ENCODE results near the gene PHGDH. TPM values are rescaled to one million over a fixed set of nuclear protein-coding genes. Genes with fewer than 3 reads are reported as not detected.

PHGDH gene
- total RNA-seq, 1 donor from 2014 or later = 92.6 TPM

GRCh38 chr1:119731741-119732430 is 20.2 kb downstream of the PHGDH start:
- H3K9me3 ChIP-seq = no peaks in the 10 kb centered on the region
- no peak overlapping the region for H3K27ac ChIP-seq
- no peaks in the 10 kb centered on the region for H3K27me3 ChIP-seq
- H3K36me3 ChIP-seq = peaks cover 0 to 6% of the 10 kb centered on the region in 2 donors
- H3K4me3 ChIP-seq = no peak overlapping the region
- intact Hi-C loops (cut with DNase I) = no loop called here
- TF ChIP-seq POLR2A (IDR thresholded peaks at IDR 0.05) = no peak
- no peak for TF ChIP-seq POLR2AphosphoS5 (IDR thresholded peaks at IDR 0.05; ENCODE audit: insufficient read depth in 1 of 2, low read depth in 1 of 2)
- no peak for TF ChIP-seq CTCF (IDR thresholded peaks at IDR 0.05)
- DNase-seq (ENCODE audit: extremely low spot score in 2 of 2) = no peak
- no peaks in the 10 kb centered on the region for H3K4me1 ChIP-seq

- intact Hi-C loops (cut with DNase I) = no loop called here
These were observed 20.9 kb downstream of the PHGDH start for GRCh38 chr1:119732465-119733168.

GRCh38 chr1:119733754-119734153 is 22.0 kb downstream of the PHGDH start:
- intact Hi-C loops (cut with DNase I) = no loop called here
- Histone ChIP-seq H3K36me3 (peaks cover 0 to 9% of the 10 kb centered on the region in 2 donors), H3K9me3 (no peaks in the 10 kb centered on the region)

More at GRCh38 chr1:119732465-119733168, 20.9 kb downstream of the PHGDH start:
- no peaks in the 10 kb centered on the region for H3K27me3 ChIP-seq
- H3K9me3 ChIP-seq = no peaks in the 10 kb centered on the region
- peaks cover 0 to 6% of the 10 kb centered on the region in 2 donors for H3K36me3 ChIP-seq
- no peaks in the 10 kb centered on the region for H3K4me1 ChIP-seq
- no peak for TF ChIP-seq POLR2A (IDR thresholded peaks at IDR 0.05)
- TF ChIP-seq CTCF (IDR thresholded peaks at IDR 0.05) = no peak
- TF ChIP-seq POLR2AphosphoS5 (IDR thresholded peaks at IDR 0.05; ENCODE audit: insufficient read depth in 1 of 2, low read depth in 1 of 2) = no peak
- no peak overlapping the region for H3K4me3 ChIP-seq
- H3K27ac ChIP-seq = no peak overlapping the region
- no peak for DNase-seq (ENCODE audit: extremely low spot score in 2 of 2)

GRCh38 chr1:119735217-119735616 is 23.5 kb downstream of the PHGDH start:
- H3K27me3 ChIP-seq = no peaks in the 10 kb centered on the region
- H3K4me3 ChIP-seq = no peak overlapping the region
- no peaks in the 10 kb centered on the region for H3K4me1 ChIP-seq
- no peak for TF ChIP-seq CTCF (IDR thresholded peaks at IDR 0.05)
- no peak for TF ChIP-seq POLR2A (IDR thresholded peaks at IDR 0.05)
- no peak for TF ChIP-seq POLR2AphosphoS5 (IDR thresholded peaks at IDR 0.05; ENCODE audit: insufficient read depth in 1 of 2, low read depth in 1 of 2)
- no peak for DNase-seq (ENCODE audit: extremely low spot score in 2 of 2)
- H3K27ac ChIP-seq = no peak overlapping the region
- H3K36me3 ChIP-seq = peaks cover 0 to 3% of the 10 kb centered on the region in 2 donors
- intact Hi-C loops (cut with DNase I) = no loop called here
- H3K9me3 ChIP-seq = no peaks in the 10 kb centered on the region

More at GRCh38 chr1:119733754-119734153, 22.0 kb downstream of the PHGDH start:
- Histone ChIP-seq H3K27me3 (no peaks in the 10 kb centered on the region), H3K4me3 (no peak overlapping the region), H3K27ac (no peak overlapping the region), H3K4me1 (no peaks in the 10 kb centered on the region)
- TF ChIP-seq POLR2AphosphoS5 (IDR thresholded peaks at IDR 0.05; ENCODE audit: insufficient read depth in 1 of 2, low read depth in 1 of 2) (no peak), POLR2A (IDR thresholded peaks at IDR 0.05) (no peak), CTCF (IDR thresholded peaks at IDR 0.05) (no peak)
- no peak for DNase-seq (ENCODE audit: extremely low spot score in 2 of 2)

- Histone ChIP-seq H3K36me3 (peaks cover 0 to 3% of the 10 kb centered on the region in 2 donors), H3K27ac (no peak overlapping the region), H3K9me3 (no peaks in the 10 kb centered on the region), H3K4me3 (no peak overlapping the region), H3K27me3 (no peaks in the 10 kb centered on the region), H3K4me1 (no peaks in the 10 kb centered on the region)
- intact Hi-C loops (cut with DNase I) = no loop called here
- TF ChIP-seq CTCF (IDR thresholded peaks at IDR 0.05) (no peak), POLR2A (IDR thresholded peaks at IDR 0.05) (no peak), POLR2AphosphoS5 (IDR thresholded peaks at IDR 0.05; ENCODE audit: insufficient read depth in 1 of 2, low read depth in 1 of 2) (no peak)
- DNase-seq (ENCODE audit: extremely low spot score in 2 of 2) = no peak
These were observed 24.9 kb downstream of the PHGDH start for GRCh38 chr1:119736649-119737039.
